HEK293T (cell line): ENCODE data around the gene MTOR.

Experiments
- BHLHE40 ChIP-seq: fragments of 450-650 bp; IDR thresholded peaks from 2 replicates; pipeline ENCODE4 v1.6.1; 2016; ENCODE audit warnings: mild to moderate bottlenecking, moderate library complexity, borderline replicate concordance
- FOXA1 ChIP-seq: fragments of 450-650 bp; IDR thresholded peaks from 2 replicates; pipeline ENCODE4 v1.6.1; 2016; ENCODE audit warnings: mild to moderate bottlenecking
- FOXM1 ChIP-seq: fragments of 450-650 bp; IDR thresholded peaks from 2 replicates; pipeline ENCODE4 v1.6.1; 2017; ENCODE audit warnings: mild to moderate bottlenecking, borderline replicate concordance
- HDGF ChIP-seq: fragments of 450-650 bp; IDR thresholded peaks from 2 replicates; pipeline ENCODE4 v1.6.1; 2017; ENCODE audit warnings: antibody characterized with exemption, borderline replicate concordance
- SP1 ChIP-seq: fragments of 450-650 bp; IDR thresholded peaks from 2 replicates; pipeline ENCODE4 v1.6.1; 2017
- SUZ12 ChIP-seq: fragments of 450-650 bp; IDR thresholded peaks from 2 replicates; pipeline ENCODE4 v1.6.1; 2016; ENCODE audit warnings: mild to moderate bottlenecking
- TARDBP ChIP-seq: fragments of 450-650 bp; IDR thresholded peaks from 2 replicates; pipeline ENCODE4 v1.6.1; 2016
- TF ChIP-seq, protein P1 (sequence below): fragments of 450-650 bp; IDR thresholded peaks from 2 replicates; pipeline ENCODE4 v1.6.1; 2016

DNA sequence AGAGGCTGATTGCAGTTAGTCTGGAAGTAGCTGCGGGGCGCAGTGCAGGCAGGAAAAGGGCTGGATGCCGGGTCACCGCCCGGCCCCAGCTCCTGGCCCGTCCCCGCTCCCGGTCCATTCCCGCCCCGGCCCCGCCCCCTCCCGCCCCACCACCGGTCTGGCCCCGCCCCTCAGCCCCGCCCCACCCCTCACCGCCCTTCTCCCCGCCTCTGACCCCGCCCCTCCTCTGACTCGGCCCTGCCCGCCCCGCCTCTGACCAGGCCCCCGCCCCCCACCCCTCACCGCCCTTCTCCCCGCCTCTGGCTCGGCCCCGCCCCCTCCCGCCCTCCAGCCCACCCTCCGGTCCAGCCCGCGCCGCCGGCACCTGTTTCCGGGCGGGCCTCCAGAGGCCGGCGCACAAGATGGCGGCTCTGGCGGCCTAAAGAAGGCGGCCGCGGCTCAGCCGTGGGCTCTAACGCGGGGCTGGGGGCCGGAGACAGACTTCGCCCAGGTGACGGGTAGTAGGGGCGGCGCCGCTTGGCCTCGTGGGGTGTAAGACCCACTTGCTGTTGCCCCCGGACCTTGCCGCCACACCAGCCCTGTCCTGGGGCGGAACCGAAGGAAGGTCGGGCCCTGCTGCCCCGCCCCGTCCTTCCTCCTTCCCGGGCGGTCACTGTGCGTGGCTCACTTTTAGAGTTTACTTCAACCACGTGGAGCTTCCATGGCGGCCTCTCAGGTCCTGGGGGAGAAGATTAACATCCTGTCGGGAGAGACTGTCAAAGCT, 10.7 kb upstream of the MTOR start, which contains the start of gene UBIAD1:
- TF ChIP-seq FOXM1 (no peak), HDGF (no peak), TARDBP (no peak), BHLHE40 (no peak), SP1 (no peak), SUZ12 (no peak), FOXA1 (no peak)
- TF ChIP-seq, protein P1, sequence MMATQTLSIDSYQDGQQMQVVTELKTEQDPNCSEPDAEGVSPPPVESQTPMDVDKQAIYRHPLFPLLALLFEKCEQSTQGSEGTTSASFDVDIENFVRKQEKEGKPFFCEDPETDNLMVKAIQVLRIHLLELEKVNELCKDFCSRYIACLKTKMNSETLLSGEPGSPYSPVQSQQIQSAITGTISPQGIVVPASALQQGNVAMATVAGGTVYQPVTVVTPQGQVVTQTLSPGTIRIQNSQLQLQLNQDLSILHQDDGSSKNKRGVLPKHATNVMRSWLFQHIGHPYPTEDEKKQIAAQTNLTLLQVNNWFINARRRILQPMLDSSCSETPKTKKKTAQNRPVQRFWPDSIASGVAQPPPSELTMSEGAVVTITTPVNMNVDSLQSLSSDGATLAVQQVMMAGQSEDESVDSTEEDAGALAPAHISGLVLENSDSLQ = no peak
